ENCODE results near the gene TEX22.

GRCh38 chr14:105411017-105411941 is 12.9 kb downstream of the TEX22 start:
- TF ChIP-seq CTCF (IDR thresholded peaks at IDR 0.05) (no peak), POLR2A (IDR thresholded peaks at IDR 0.05) (no peak), POLR2AphosphoS5 (IDR thresholded peaks at IDR 0.05) (no peak)
